Measurements from ENCODE around the gene CIAO2B.

Gene CIAO2B

DNA sequence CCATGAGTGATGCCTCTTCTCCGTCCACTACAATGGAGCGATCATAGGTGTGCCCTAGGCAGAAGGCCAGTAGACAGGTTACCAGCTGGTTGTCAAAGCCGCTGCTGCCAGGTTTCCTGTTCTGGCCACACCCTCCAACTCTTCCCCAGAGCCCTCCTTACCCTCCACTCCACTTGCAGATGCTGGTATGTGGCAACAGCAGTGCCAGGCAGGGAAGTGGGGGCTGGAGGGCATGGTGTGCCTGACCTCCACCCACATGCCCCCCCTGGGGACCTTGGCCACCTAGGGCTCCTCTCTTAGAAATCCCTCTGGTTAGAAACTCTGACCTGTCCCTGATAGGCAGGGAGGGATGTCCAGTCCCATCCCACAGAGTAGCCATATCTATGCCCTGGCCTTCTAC lies 10.3 kb downstream of the CIAO2B start:
- DNase-seq (ENCODE audit: low read depth, low spot score) = no peak
- no peak overlapping the region for H3K27ac ChIP-seq

DNA sequence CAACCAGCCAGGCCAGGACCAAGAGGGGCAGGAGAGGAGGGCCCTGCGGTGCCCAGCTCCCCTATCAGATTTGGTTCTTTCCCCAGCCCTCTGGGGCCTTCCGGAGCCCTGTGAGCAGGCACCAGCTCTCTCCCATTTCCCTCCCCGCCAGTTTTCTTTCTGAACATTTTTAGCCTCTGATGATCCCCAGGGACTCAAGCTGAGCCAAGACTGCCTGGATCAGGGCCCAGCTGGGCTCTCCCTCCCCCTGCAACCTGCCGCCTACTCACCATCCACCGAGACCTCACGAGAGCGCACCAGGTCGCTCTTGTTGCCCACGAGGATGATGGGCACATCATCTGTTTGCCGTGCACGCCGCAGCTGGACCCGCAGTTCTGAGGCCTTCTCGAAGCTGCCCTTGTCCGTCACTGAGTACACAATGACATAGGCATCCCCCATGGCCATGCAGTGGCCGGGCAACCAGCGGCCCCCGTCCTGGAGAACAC lies 10.9 kb downstream of the CIAO2B start:
- DNase-seq (ENCODE audit: low read depth, low spot score) = no peak
- no peak overlapping the region for H3K27ac ChIP-seq

DNA sequence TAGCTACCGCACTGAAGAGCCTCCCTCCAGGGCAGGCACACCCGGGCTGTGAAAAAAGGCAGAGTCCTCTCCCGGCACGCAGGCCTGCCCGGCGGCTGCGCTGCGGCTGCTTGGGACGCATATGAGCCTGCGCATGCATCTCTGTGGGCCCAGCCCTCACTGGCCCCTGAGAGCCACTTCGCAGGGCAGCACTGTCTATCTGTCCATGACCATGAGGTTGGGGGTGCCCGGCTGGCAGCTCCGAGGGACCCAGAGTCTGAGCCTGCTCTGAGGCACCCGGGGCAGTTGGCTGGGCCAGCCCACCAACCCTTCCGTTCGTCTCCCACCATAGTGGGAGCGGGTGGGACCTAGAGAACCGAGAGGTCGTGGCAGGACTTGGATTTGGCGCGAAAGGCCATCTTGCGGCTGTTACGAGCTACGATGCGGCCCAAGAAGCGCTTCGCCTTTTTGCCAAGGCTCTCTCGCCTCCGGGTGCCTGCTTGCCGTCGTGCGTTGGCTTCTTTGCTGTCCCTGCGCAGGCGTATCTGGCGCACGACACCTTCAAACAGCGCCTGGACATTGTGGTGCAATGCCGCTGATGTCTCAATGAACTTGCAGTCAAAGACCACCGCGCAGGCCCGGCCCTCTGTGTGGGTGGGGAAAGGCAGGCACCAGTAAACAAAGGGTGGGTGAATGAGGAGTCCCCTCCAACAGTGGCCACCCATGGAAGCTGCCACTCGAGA lies 12.3 kb downstream of the CIAO2B start:
- H3K27ac ChIP-seq = no peak overlapping the region
- no peak for DNase-seq (ENCODE audit: low read depth, low spot score)

DNA sequence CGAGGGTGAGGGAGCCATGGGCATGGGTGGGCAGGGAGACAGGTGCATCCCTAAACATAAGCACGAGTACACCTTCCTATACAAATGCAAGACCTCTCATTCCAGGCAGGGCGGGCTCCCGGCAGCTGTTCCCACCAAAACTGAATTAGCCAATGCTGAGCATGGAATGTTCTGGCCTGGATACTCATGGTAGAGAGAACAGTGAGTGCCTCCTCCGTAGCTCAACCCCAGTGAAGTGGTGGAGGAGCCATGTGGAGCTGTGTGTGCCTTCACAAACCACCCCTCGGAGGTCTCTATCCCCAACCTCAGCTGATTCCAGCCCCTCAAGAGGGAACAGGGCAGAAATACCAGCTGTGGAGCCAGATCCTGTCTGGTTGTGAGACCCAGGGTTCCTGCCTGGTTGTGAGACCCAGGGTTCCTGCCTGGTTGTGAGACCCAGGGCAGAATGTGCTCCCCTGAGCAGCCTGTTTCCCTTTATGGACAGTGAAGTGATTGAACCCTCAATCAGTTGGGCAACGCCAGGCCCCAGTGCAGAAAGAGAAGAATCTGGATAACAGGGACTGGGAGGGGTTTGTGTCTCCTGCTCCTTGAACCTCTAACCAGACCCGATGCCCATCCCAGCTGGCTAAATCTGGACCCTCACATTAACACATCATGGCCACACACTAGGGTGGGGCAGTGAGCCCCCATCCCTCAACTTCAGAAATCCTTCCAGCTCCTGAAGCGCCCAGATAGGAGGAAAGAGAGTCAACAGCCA lies 13.1 kb downstream of the CIAO2B start:
- no peak overlapping the region for H3K27ac ChIP-seq
- DNase-seq (ENCODE audit: low read depth, low spot score) = no peak

DNA sequence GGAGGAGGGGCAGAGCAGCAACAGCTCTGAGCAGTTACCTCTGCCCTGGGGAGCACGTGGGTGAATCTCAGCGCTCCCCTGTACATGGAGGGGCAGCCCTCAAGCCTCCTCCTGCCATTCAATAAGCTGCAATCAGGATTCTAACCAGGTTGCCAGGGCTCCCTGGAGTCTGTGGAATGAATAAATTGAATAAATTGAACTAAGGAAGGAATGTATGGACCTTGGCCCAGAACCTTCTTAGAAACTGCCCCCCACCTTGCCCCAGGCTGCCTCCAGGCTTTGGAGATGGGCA lies 14.0 kb downstream of the CIAO2B start:
- no peak overlapping the region for H3K27ac ChIP-seq
- no peak for DNase-seq (ENCODE audit: low read depth, low spot score)

DNA sequence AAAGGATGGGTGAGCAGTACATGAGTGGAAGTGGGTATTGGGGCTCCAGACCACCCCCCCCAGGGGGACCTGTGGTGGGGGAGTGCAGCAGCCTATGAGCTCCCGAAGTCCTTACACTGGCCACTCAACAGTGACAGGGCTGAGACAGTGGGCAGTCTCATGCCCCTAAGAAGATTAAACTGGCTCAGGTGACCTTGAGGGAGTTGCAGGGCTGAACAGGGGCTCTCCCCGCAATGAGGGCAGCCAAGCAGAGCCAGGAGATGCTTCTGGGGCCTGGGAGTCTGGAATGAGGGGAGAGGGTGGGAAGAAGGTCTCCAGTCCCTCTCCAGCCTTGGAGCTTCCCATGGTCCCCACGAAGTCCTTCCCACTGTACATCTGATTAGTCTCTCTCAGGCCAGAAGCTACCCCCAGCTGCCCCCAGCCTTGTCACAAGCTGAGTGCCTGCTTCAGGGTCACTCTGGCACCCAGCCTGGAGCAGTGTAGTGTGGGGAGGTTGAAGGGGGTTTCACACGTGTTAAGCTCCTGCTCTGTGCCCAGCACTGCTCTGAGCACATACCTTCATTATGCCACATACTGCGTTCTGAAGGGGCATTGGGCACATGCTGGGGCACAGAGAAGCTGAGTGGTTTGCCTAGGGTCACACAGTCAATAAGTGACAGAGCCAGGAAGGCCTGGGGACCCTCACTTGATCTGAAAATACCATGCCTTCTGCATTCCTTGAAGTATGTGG lies 14.5 kb downstream of the CIAO2B start:
- DNase-seq (ENCODE audit: low read depth, low spot score) = no peak
- no peak overlapping the region for H3K27ac ChIP-seq

DNA sequence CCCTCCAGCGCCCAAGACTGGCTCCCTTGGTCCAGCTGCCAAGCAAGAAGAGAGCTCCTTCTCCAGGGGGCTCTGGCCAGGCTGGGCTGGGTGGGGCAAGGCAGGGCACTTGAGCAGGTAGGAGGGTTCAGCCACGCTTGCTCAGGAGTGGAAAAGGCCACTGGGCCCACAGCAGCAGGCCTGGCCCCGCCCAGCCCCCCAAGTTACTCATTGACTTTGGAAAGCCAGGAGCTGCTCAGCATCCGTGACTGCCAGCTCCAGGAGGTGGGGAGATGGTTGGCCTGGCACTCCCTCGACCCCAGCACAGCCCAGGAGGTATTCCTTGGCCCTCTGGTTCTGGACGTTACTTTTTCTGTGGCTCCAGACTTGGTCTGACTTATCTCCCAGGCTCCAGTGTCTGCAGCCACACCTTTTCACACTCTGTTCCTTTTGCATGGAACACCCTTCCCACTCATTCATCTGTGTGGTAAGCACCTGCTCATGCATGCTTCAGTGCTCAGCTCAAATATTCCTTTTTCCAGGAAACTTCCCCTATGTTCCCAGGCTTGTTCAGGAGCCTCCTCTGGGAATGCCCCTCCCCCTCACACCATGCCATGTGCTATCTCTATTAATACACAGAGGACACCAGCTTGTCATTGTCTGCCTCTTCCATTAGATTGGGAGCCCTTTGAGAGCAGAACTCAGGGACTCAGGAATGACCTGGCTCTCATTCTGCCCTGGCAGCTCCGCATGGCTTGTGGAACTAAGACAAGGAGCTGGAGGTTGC lies 15.2 kb downstream of the CIAO2B start, which contains the start of gene CDH16:
Gene CDH16 (minus strand): TSS at position 83 of the 766 bp plus-strand sequence. CDS start 820 bp downstream, outside the sequence.
- no peak within 1 kb of the TSS for H3K27ac ChIP-seq
- DNase-seq (ENCODE audit: low read depth, low spot score) = no peak

DNA sequence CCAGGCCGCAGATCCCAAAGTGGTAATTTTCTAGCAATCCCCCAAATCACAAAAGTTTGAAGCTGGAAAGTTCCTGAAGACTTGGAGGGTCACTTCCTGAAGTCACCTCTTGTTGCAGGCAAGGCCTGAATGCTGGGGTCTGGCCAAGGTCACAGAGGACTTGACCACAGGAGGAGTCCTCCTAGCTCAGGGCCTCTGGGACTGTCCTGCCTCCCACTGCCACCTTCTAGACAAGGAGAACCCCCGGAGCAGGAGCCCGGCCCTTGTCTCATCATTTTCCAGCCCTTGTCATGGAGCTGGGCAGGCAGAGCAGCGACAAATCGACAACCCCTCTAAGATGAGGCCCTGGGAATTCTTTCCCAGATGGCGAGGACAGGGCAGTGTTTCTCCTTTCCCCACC lies 15.8 kb downstream of the CIAO2B start:
- no peak for DNase-seq (ENCODE audit: low read depth, low spot score)
- no peak overlapping the region for H3K27ac ChIP-seq

DNA sequence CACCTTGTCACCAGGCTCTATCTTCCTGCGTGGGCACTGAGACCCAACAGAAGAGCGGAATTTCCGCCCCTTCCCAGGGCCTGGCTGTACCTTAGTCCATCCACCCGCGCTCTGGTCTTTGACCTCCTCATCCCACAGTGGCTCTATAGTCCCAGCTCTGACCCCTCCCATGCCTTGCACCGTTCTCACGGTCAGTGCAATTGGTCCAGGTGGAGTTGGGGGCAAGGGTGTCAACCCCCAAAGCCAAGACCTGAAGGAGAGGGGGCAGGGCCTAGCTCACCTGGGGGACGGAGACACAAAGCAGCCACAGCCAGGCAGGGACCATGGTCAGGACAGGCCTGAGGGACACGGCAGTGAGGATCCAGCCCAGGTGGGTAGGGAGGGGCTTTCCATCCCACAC lies 16.5 kb downstream of the CIAO2B start:
- no peak overlapping the region for H3K27ac ChIP-seq
- no peak for DNase-seq (ENCODE audit: low read depth, low spot score)

DNA sequence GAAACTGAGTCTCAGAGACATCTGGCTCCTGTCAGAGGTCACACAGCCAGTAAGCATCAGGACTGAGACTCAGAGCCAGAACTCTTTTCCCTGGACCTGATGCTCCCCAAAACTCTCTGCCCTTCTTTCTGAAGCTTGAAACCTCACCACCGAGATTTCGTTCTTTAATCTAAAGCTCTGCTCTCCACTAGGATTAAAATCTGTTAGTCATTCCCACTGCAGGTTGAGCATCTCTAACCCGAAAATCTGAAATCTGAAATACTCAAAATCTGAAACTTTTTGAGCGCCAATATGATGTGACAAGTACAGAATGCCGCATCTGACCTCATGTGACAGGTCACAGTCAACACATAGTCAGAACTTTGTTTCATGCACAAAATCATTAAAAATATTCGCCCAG lies 17.7 kb downstream of the CIAO2B start:
- DNase-seq (ENCODE audit: low read depth, low spot score) = no peak
- H3K27ac ChIP-seq = no peak overlapping the region

DNA sequence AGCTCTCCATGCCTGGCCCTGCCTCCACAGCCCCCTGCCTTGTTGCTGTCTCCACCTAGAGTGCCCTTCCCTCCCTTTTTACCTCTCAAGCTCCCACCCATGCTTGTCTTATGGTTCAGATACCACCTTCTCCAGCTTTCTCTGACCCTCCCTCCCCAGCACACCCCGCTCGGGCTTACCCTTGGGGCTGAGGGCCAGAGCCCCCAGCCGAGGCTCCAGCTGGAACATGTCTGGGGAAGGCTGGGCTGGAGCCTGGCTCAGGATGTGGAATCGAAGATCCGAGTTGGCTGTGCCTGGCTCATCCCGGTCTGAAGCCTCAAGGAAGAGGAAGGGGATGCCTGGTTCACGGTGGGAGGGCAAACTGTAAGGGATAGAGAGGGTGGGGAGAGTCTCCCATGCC lies 19.2 kb downstream of the CIAO2B start:
- no peak overlapping the region for H3K27ac ChIP-seq
- DNase-seq (ENCODE audit: low read depth, low spot score) = no peak

DNA sequence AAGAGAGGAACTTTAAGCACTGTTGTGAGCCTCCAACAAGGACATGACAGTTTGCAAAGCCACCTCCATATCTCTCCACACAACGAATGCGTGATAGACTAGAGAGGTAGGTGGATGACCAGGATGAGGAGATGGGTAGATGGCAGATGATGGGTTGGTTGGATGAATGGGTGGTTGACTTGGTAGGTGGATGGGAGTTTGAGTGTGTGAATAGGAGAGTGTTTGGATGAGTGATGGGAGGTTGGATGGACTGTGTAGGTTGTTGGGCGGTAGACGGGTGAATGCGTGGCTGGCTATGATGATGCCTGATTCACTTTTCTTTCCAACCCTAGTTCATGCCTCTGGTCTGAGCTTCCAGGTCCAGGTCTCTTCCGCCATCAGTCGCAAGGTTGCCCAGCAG lies 19.7 kb downstream of the CIAO2B start:
- no peak overlapping the region for H3K27ac ChIP-seq
- DNase-seq (ENCODE audit: low read depth, low spot score) = no peak

DNA sequence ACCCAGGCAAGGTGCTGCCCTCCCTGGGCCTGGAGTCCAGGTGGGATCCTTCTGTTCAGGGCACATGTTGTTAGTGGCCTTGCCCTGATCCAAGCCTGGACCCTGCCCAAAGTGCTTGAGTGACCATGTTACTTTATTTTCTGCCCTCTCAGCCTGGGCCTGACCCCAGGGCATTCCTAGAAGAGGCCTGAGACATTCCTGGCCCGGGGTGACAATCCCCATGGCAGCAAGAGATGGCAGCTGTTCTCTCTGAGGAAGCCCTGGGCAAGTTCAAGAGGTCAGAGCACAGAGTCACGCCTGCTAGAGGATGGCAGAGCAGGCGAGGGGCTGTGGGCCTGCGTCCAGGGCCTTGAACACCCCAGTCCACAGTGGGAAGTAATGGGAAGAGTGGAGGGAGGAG lies 20.5 kb downstream of the CIAO2B start:
- DNase-seq (ENCODE audit: low read depth, low spot score) = no peak
- H3K27ac ChIP-seq = no peak overlapping the region

DNA sequence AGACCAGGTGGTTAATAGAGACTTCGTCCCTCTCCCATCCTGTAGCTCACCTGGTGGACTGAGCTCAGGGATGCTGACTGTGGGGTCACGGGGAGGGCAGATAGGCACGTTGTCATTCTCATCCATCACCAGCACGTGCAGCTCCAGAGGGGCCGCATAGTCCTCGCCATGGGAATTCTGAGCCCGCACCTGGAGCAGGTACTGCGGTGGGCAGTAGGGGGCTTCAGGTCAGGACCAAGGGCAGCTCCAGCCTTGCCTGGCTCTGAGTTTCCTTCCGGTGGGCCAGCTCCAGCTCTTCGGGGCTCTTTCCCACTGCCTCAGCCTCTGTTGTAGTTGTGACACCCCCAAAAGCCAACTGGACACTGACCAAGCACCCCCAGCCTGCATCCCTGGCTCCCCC lies 21.1 kb downstream of the CIAO2B start:
- no peak for DNase-seq (ENCODE audit: low read depth, low spot score)
- H3K27ac ChIP-seq = no peak overlapping the region

DNA sequence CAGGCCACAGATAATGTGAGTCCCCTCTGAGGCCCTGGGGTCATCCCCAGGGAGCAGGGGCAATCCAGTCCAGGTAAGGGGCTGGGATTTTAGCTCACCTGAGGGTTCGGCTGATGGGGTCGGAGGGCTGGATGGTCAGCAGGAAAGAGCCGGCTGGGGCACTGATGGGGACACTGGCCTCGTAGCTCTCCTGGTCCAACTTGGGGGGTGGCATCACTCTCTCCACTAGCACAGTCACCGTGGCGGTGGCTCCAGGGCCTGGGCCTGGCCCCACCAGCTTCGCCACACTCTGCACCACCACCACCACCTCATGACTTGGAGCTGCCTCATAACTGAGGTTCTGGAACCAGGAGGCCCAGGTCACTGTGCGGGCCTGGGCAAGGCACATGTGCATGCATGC lies 22.4 kb downstream of the CIAO2B start:
- H3K27ac ChIP-seq = peak overlapping the region; percentile 10
- no peak for DNase-seq (ENCODE audit: low read depth, low spot score)

DNA sequence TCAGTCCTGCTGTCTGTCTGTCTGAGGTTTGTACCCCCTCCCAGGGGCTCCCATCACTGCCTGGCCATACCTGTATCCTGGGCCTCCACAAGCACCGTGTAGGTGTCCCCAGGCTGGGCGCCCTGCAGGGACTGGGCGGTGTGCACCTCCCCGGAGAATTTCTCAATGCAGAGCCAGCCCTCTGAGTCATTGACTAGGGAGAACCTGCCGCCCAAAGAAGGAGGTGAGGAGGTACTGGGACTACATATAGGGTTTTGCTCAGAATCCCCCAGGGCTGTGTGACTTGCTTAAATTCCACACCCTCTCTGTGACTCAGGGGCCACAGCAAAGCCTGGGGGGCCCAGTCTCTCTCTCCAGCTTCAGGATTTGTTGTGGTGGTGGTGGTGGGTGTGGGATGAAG lies 23.1 kb downstream of the CIAO2B start:
- DNase-seq (ENCODE audit: low read depth, low spot score) = peak; percentile 29
- H3K27ac ChIP-seq = peak overlapping the region; percentile 10

DNA sequence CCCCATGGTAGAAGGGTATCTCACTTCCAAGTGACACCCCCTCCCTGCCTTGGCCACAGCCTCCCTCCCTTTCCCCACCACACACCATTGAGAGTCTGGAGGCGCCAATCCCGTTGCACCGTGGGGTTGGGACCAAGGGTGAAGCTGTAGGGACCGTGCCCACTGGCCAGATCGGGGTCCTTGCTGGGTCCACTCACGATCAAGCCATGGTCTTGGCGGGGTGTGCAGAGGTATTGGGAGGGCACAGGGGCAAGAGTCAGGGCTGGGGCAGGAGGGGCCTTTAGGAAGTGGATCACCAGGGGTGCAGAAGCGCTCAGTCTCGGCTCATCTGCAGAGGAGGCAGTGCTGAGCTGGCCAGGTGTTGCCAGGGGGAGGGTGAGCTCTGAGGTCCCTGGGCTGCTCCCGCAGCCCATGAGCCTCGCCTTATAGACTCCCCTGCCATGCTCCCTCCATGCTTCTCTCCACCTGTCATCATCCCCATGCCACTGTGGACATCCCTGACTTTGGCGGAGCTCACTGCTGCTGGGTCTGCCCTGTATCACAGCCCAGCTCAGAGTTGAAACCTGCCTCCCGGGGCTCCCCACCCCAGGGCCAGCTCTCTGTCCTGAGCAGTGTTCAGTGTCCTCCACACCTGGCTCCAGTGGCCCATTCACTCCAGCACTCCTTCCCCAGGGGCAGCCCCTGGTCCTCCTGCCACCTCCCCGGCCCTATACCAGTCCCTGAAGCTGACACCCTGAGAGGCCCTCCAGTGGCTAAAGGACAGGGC lies 23.8 kb downstream of the CIAO2B start:
- H3K27ac ChIP-seq = peak overlapping the region; percentile 10
- DNase-seq (ENCODE audit: low read depth, low spot score) = no peak

DNA sequence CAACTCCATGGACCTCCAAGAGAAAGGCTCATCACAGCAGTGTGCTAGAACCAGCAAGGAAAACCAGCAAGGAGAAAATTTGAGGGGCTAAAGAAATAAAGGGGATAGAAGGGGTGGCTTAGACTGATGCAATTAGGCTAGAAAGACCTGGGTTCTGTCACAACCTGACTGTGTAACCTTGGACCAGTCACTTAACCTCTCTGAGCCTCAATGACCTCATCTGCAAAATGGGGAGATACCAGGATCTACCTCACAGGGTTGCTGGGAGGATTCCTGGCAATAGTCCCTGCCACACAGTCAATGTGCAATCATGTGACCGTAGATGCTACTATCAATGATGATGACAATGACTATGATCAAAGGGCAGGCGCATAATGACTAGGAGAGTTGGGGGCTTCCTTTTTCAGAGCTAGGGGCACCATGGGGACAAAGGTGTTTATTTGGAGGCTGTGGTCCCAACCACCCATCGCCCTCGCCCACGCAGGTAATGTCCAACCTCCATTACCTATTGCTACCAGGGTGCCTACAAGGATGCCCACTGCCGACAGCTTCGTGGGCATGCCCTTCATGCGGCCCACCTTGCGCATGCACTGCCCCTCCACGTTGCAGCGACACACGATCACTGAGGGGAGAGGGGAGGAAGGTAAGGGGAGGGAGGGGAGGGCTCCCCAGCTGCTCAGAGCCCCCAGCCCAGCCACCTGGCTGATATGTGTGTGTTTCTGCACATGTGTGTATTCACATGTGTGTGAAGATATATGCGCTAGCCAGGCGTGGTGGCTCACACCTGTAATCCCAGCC lies 25.2 kb downstream of the CIAO2B start:
- no peak for DNase-seq (ENCODE audit: low read depth, low spot score)
- no peak overlapping the region for H3K27ac ChIP-seq

DNA sequence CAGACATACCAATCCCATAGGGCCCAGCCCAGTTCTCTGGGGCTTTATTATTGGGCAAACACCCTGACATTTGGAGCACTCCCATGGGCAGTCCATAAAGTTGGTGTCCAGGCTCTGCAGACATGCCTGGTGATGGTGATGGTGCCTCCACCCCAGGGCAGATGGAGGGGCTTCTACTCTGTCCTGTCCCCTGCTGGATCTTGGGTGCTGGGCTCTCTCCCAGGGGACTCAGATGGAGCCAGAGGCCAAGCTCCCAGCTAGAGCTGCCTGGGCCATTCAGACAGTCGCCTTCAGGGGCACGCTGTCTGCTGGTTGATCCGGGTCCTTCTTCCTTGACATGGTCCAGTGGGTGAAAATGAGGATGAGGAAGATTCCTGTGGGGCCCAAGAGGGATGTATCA lies 26.1 kb downstream of the CIAO2B start:
- no peak for DNase-seq (ENCODE audit: low read depth, low spot score)
- H3K27ac ChIP-seq = no peak overlapping the region
